HL-60/S4 treated with phorbol 12-myristate 13-acetate at 8.2 ng/mL for 4 days and 3 days (cell line): ENCODE results near the gene NTNG1.

Experiments
- in situ Hi-C: fragments of 300-500 bp; cut with MboI; formaldehyde crosslinking; loops from 2 replicates; pipeline ENCODE4 v1.15.0; 2022; ENCODE audit warnings: low sequenced_read_pairs

NTNG1 gene

GRCh38 chr1:107532318-107532717 is 391.5 kb downstream of the NTNG1 start:
- in situ Hi-C loops: no loop called here
